Measurements from ENCODE around the gene SULT1A2.
"Not testable (repeated sequence)": the region's sequence is repeated elsewhere in the genome, so short reads cannot be mapped to it uniquely, and the experiment has no call there.

The SULT1A2 gene

DNA sequence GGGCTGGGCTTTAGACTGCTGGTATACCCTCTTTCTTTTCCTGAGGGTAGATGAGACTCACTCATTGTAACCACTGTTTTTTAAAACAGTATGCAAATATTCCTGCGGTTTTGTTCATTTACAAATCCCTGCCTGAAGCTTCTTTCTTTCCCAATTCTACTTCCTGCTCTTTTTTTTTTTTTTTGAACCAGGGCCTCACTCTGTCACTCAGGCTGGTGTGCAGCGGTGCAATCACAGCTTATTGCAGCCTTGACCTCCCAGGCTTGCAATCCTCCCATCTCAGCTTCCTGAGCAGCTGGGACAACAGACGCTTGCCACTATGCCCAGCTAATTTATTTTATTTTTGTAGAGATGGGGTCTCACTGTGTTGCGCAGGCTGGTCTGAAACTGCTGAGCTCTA, 21.0 kb upstream of the SULT1A2 start:
- FAIRE-seq (no peak), DNase-seq (ENCODE audit: insufficient read length, low spot score) (no peak)
- no peak for TF ChIP-seq CTCF (IDR thresholded peaks at IDR 0.05; ENCODE audit: insufficient read depth, missing control alignments)

GRCh38 chr16:28616636-28617035, 19.8 kb upstream of the SULT1A2 start:
- FAIRE-seq: no peak
- no peak for DNase-seq (ENCODE audit: insufficient read length, low spot score)
- no peak for TF ChIP-seq CTCF (IDR thresholded peaks at IDR 0.05; ENCODE audit: insufficient read depth, missing control alignments)

GRCh38 chr16:28616224-28616577, 19.4 kb upstream of the SULT1A2 start:
- not testable (repeated sequence) for FAIRE-seq

GRCh38 chr16:28615486-28616223, 18.8 kb upstream of the SULT1A2 start:
- DNase-seq (ENCODE audit: insufficient read length, low spot score); FAIRE-seq: not testable (repeated sequence)
- TF ChIP-seq CTCF (IDR thresholded peaks at IDR 0.05; ENCODE audit: insufficient read depth, missing control alignments): peak; percentile 70

More at GRCh38 chr16:28616224-28616577, 19.4 kb upstream of the SULT1A2 start:
- DNase-seq (ENCODE audit: insufficient read length, low spot score): not testable (repeated sequence)

- DNase-seq (ENCODE audit: insufficient read length, low spot score): not testable (repeated sequence)
Observed at GRCh38 chr16:28614561-28614960, 17.7 kb upstream of the SULT1A2 start.

GRCh38 chr16:28613912-28614311, 17.1 kb upstream of the SULT1A2 start:
- not testable (repeated sequence) for FAIRE-seq; DNase-seq (ENCODE audit: insufficient read length, low spot score)

More at GRCh38 chr16:28614561-28614960, 17.7 kb upstream of the SULT1A2 start:
- not testable (repeated sequence) for FAIRE-seq

- not testable (repeated sequence) for FAIRE-seq; DNase-seq (ENCODE audit: insufficient read length, low spot score)
Observed at GRCh38 chr16:28612359-28613280, 15.8 kb upstream of the SULT1A2 start.

- DNase-seq (ENCODE audit: insufficient read length, low spot score) (no peak), FAIRE-seq (no peak)
- no peak for TF ChIP-seq CTCF (IDR thresholded peaks at IDR 0.05; ENCODE audit: insufficient read depth, missing control alignments)
Observed at GRCh38 chr16:28610595-28611191, 13.8 kb upstream of the SULT1A2 start.
